ENCODE data around the gene ACSS1.

The ACSS1 gene

GRCh38 chr20:24965065-24965919 is 92.6 kb downstream of the ACSS1 start:
- no peak overlapping the region for H3K4me2 ChIP-seq (ENCODE audit: low read length)
- H3K27me3 ChIP-seq (ENCODE audit: control insufficient read depth, insufficient read depth, low read length), result no peaks in the 10 kb centered on the region
- H3K79me2 ChIP-seq, result peaks cover 5% of the 10 kb centered on the region
- H3K27ac ChIP-seq, result no peak overlapping the region
- TF ChIP-seq, protein P1, sequence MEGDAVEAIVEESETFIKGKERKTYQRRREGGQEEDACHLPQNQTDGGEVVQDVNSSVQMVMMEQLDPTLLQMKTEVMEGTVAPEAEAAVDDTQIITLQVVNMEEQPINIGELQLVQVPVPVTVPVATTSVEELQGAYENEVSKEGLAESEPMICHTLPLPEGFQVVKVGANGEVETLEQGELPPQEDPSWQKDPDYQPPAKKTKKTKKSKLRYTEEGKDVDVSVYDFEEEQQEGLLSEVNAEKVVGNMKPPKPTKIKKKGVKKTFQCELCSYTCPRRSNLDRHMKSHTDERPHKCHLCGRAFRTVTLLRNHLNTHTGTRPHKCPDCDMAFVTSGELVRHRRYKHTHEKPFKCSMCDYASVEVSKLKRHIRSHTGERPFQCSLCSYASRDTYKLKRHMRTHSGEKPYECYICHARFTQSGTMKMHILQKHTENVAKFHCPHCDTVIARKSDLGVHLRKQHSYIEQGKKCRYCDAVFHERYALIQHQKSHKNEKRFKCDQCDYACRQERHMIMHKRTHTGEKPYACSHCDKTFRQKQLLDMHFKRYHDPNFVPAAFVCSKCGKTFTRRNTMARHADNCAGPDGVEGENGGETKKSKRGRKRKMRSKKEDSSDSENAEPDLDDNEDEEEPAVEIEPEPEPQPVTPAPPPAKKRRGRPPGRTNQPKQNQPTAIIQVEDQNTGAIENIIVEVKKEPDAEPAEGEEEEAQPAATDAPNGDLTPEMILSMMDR (IDR thresholded peaks at IDR 0.05), result no peak
- no peak overlapping the region for H3K4me3 ChIP-seq (ENCODE audit: low read depth, low read length)
- H2AFZ ChIP-seq, result no peak overlapping the region
- H3K9ac ChIP-seq, result no peak overlapping the region
- H3K4me1 ChIP-seq, result peaks cover 5% of the 10 kb centered on the region
- no peaks in the 10 kb centered on the region for H3K9me3 ChIP-seq (ENCODE audit: control insufficient read depth, low read length)
- no peaks in the 10 kb centered on the region for H3K36me3 ChIP-seq (ENCODE audit: control insufficient read depth, insufficient read depth, low read length)

GRCh38 chr20:24964506-24964840 is 93.5 kb downstream of the ACSS1 start:
- H3K4me1 ChIP-seq, result peaks cover 5% of the 10 kb centered on the region
- no peaks in the 10 kb centered on the region for H3K36me3 ChIP-seq (ENCODE audit: control insufficient read depth, insufficient read depth, low read length)
- H3K79me2 ChIP-seq, result peaks cover 5% of the 10 kb centered on the region
- no peaks in the 10 kb centered on the region for H3K27me3 ChIP-seq (ENCODE audit: control insufficient read depth, insufficient read depth, low read length)
- TF ChIP-seq, protein P1 (IDR thresholded peaks at IDR 0.05), result no peak
- H3K9me3 ChIP-seq (ENCODE audit: control insufficient read depth, low read length), result no peaks in the 10 kb centered on the region
- H3K9ac ChIP-seq, result no peak overlapping the region
- H3K27ac ChIP-seq, result no peak overlapping the region
- no peak overlapping the region for H2AFZ ChIP-seq
- H3K4me2 ChIP-seq (ENCODE audit: low read length), result no peak overlapping the region
- no peak overlapping the region for H3K4me3 ChIP-seq (ENCODE audit: low read depth, low read length)

- H3K27me3 ChIP-seq (ENCODE audit: control insufficient read depth, insufficient read depth, low read length), result no peaks in the 10 kb centered on the region
- no peak overlapping the region for H2AFZ ChIP-seq
- H3K79me2 ChIP-seq, result peaks cover 5% of the 10 kb centered on the region
- peaks cover 5% of the 10 kb centered on the region for H3K4me1 ChIP-seq
- no peak overlapping the region for H3K9ac ChIP-seq
- H3K9me3 ChIP-seq (ENCODE audit: control insufficient read depth, low read length), result no peaks in the 10 kb centered on the region
- no peak overlapping the region for H3K4me2 ChIP-seq (ENCODE audit: low read length)
- no peak overlapping the region for H3K27ac ChIP-seq
- TF ChIP-seq, protein P1 (IDR thresholded peaks at IDR 0.05), result no peak
- no peak overlapping the region for H3K4me3 ChIP-seq (ENCODE audit: low read depth, low read length)
- no peaks in the 10 kb centered on the region for H3K36me3 ChIP-seq (ENCODE audit: control insufficient read depth, insufficient read depth, low read length)
These were observed 94.0 kb downstream of the ACSS1 start for GRCh38 chr20:24963672-24964505.

DNA sequence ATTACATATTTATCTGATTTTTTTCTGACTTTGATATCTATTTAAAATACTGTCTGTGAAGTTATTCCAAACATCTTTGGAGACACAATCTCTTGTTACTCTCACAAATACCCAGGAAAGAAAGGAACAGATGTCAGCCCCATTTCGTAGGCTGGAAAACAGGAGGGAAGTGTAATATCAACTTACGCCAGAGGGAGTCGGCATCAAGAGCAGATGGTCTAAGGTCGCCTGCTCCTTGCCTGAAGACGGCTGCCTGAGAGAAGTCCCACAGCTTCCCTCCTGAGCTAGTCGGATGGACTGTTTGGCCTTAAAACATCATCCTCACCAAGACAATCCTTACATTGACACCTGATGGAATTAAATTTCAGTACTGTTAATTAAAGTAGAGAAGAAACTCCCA is 95.4 kb downstream of the ACSS1 start:
- no peak overlapping the region for H3K4me3 ChIP-seq (ENCODE audit: low read depth, low read length)
- H3K36me3 ChIP-seq (ENCODE audit: control insufficient read depth, insufficient read depth, low read length), result no peaks in the 10 kb centered on the region
- H3K27me3 ChIP-seq (ENCODE audit: control insufficient read depth, insufficient read depth, low read length), result no peaks in the 10 kb centered on the region
- H3K9ac ChIP-seq, result no peak overlapping the region
- peaks cover 1% of the 10 kb centered on the region for H3K79me2 ChIP-seq
- H3K27ac ChIP-seq, result no peak overlapping the region
- TF ChIP-seq, protein P1 (IDR thresholded peaks at IDR 0.05), result no peak
- peaks cover 5% of the 10 kb centered on the region for H3K4me1 ChIP-seq
- no peak overlapping the region for H3K4me2 ChIP-seq (ENCODE audit: low read length)
- no peaks in the 10 kb centered on the region for H3K9me3 ChIP-seq (ENCODE audit: control insufficient read depth, low read length)
- H2AFZ ChIP-seq, result no peak overlapping the region
